GM12878 (cell line): ENCODE results near the gene AIF1. TPM values are rescaled to one million over a fixed set of nuclear protein-coding genes. Genes with fewer than 3 reads are reported as not detected.

ENCODE experiments used
- CHD1 ChIP-seq: IDR thresholded peaks from 2 replicates; pipeline ENCODE4 v1.6.1; 2012; ENCODE audit warnings: low read depth, low read length, improper control_type of control experiment
- CHD2 ChIP-seq: IDR thresholded peaks from 2 replicates; pipeline ENCODE4 v1.6.1; 2011; ENCODE audit warnings: low read depth, low read length, improper control_type of control experiment, borderline replicate concordance
- CTCF ChIP-seq, 3 experiments: IDR thresholded peaks in 2 of 3; conservative IDR thresholded peaks in 1 of 3; 2 replicates each; pipeline ENCODE4 v1.5.1; 2011; ENCODE audit warnings: low read depth in 3 of 3, low read length in 3 of 3, mild to moderate bottlenecking in 3 of 3, control low read depth in 2 of 3, moderate library complexity in 2 of 3, inconsistent platforms in 1 of 3, mixed read lengths in 1 of 3; ENCODE audit not compliant: control insufficient read depth in 2 of 3, insufficient read depth in 1 of 3; ENCODE audit errors: extremely low read depth in 1 of 3
- E2F4 ChIP-seq: IDR thresholded peaks from 2 replicates; pipeline ENCODE4 v1.6.1; 2012; ENCODE audit warnings: low read depth, low read length, improper control_type of control experiment
- E2F8 ChIP-seq: fragments of 450-650 bp; IDR thresholded peaks from 2 replicates; pipeline ENCODE4 v1.6.1; 2018; ENCODE audit warnings: mild to moderate bottlenecking, low read depth, moderate library complexity; ENCODE audit not compliant: partially characterized antibody
- ETV6 ChIP-seq, 2 experiments: fragments of 450-650 bp in 1 of 2; IDR thresholded peaks in 1 of 2; conservative IDR thresholded peaks in 1 of 2; 2 replicates each; pipeline ENCODE4 v1.6.1; 2014; ENCODE audit warnings: antibody characterized with exemption in 1 of 2, borderline replicate concordance in 1 of 2, low read depth in 1 of 2, mild to moderate bottlenecking in 1 of 2, moderate library complexity in 1 of 2
- HDGF ChIP-seq: fragments of 450-650 bp; IDR thresholded peaks from 2 replicates; pipeline ENCODE4 v1.6.1; 2016; ENCODE audit warnings: antibody characterized with exemption
- MEF2B ChIP-seq: fragments of 450-650 bp; IDR thresholded peaks from 2 replicates; pipeline ENCODE4 v1.6.1; 2018; ENCODE audit warnings: mild to moderate bottlenecking, moderate library complexity; ENCODE audit not compliant: partially characterized antibody, poor library complexity, severe bottlenecking
- MXI1 ChIP-seq: fragments of 150-350 bp; IDR thresholded peaks from 2 replicates; pipeline ENCODE4 v1.6.1; 2011; ENCODE audit warnings: low read depth, mild to moderate bottlenecking, inconsistent platforms, low read length, improper control_type of control experiment
- NFYA ChIP-seq: IDR thresholded peaks from 2 replicates; pipeline ENCODE4 v1.6.1; 2011; ENCODE audit warnings: low read depth, mild to moderate bottlenecking, low read length, improper control_type of control experiment, borderline replicate concordance
- NRF1 ChIP-seq: conservative IDR thresholded peaks from 2 replicates; pipeline ENCODE4 v1.6.1; 2011; ENCODE audit warnings: mild to moderate bottlenecking, low read depth, low read length, improper control_type of control experiment
- PAX8 ChIP-seq: fragments of 450-650 bp; IDR thresholded peaks from 2 replicates; pipeline ENCODE4 v1.6.1; 2017; ENCODE audit warnings: mild to moderate bottlenecking, moderate library complexity
- PML ChIP-seq: IDR thresholded peaks from 2 replicates; pipeline ENCODE4 v1.6.1; 2012; ENCODE audit warnings: low read length, inconsistent platforms
- POLR2A ChIP-seq: IDR thresholded peaks from 2 replicates; pipeline ENCODE4 v1.6.1; 2011; ENCODE audit warnings: low read depth, mild to moderate bottlenecking, low read length
- RFX5 ChIP-seq: IDR thresholded peaks from 2 replicates; pipeline ENCODE4 v1.6.1; 2011; ENCODE audit warnings: low read depth, low read length, improper control_type of control experiment
- RUNX3 ChIP-seq: IDR thresholded peaks from 2 replicates; pipeline ENCODE4 v1.6.1; 2012; ENCODE audit warnings: low read length, inconsistent platforms
- SMC3 ChIP-seq: IDR thresholded peaks from 2 replicates; pipeline ENCODE4 v1.6.1; 2011; ENCODE audit warnings: low read length, improper control_type of control experiment, borderline replicate concordance
- TAF1 ChIP-seq: IDR thresholded peaks from 2 replicates; pipeline ENCODE4 v1.6.1; 2011; ENCODE audit warnings: mild to moderate bottlenecking, low read depth, low read length, borderline replicate concordance
- TARDBP ChIP-seq: IDR thresholded peaks from 2 replicates; pipeline ENCODE4 v1.6.1; 2016; ENCODE audit warnings: borderline replicate concordance
- TCF7 ChIP-seq: IDR thresholded peaks from 2 replicates; pipeline ENCODE4 v1.6.1; 2014; ENCODE audit warnings: antibody characterized with exemption, borderline replicate concordance
- USF1 ChIP-seq: IDR thresholded peaks from 2 replicates; pipeline ENCODE4 v1.6.1; 2011; ENCODE audit warnings: borderline replicate concordance, low read depth, mild to moderate bottlenecking, moderate library complexity, mixed read lengths, low read length; ENCODE audit not compliant: insufficient read depth; ENCODE audit errors: extremely low read length
- polyA plus RNA-seq, 11 experiments: library from polyadenylated mRNA; depleted of rRNA in 4 of 11; unstranded in 6 of 11; stranded (reverse) in 5 of 11; fragments of >200 nt; fragmentation: Nextera tagmentation in 4 of 11; fragmentation: Illumina TruSeq in 1 of 11; extraction: Ambion mirVana in 4 of 11; extraction: Trizol in 1 of 11; gene quantifications; 1 replicate in 1 of 11; 2 replicates in 10 of 11; pipeline versions ENCODE4 v1.2.1 to v1.2.3, GENCODE V29; 2011 to 2016; ENCODE audit warnings: inconsistent platforms in 2 of 11, missing spikeins in 2 of 11, low read depth in 1 of 11
- total RNA-seq, 4 experiments: library from RNA; depleted of rRNA in 3 of 4; stranded (reverse); fragments of >200 nt in 3 of 4; fragmentation: Illumina TruSeq in 1 of 4; extraction: Trizol in 1 of 4; gene quantifications; 2 replicates each; pipeline versions ENCODE4 v1.2.1 to v1.2.3, GENCODE V29; 2013 to 2021
- TF ChIP-seq, protein P1 (sequence below): IDR thresholded peaks from 2 replicates; pipeline ENCODE4 v1.6.1; 2011; ENCODE audit warnings: borderline replicate concordance, low read depth, mild to moderate bottlenecking, moderate library complexity, low read length; ENCODE audit not compliant: insufficient read depth, poor library complexity, severe bottlenecking

AIF1 gene
- total and polyA plus RNA-seq, 10 of the 15 experiments (the other 5 are each of a cell fraction or from before 2014, with no cell fraction given) = 1.9 to 256 (median 134) TPM

DNA sequence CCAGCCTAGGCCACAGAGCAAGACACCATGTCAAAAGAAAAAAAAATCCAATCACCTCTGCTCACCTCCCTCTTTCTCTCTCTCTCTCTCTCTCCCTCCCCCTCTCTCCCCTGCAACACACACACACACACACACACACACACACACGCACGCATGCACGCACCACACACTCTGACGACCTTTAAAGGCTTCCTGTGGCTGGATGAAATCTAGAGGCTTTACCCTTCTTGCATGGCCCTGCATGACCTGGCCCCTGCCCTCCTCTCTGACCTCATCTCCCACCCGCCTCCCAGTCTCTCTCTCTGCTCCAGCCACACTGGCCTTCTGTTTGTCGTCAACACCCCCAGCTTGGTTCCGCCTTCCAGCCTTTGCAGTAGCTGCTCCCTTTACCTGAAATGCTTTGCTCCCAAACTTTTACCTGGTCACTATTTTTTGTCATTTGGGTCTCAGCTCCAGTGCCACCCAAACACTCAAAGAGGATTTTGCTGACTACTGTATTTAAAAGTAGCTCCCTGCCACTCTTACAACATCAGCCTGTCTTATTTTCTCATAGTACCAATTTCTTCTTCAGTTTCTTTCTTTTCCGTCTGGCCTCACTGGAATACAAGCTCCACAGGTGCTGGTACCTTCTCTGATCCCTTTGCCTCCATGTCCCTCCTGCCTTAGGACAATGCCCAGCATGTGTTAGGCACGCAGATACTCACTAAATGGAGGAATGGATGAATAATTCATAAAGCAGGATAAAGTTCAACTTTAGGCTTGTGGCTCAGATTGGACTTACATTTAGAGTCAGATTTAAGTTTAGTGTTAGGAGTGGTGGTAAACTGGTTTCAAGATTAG, 47.3 kb upstream of the AIF1 start (continued):
- TF ChIP-seq MXI1 (no peak), CHD1 (no peak), RFX5 (no peak), TARDBP (no peak), TAF1 (no peak), E2F8 (no peak), USF1 (no peak), RUNX3 (no peak), POLR2A (no peak), CHD2 (0 out of 2 replicates have a peak, but pooled peaks have one; percentile 18), CTCF (IDR thresholded peaks at IDR 0.05 in 2 of 3, conservative IDR thresholded peaks at IDR 0.05 in 1 of 3; ENCODE audit: control insufficient read depth in 2 of 3, extremely low read depth in 1 of 3, insufficient read depth in 1 of 3, low read depth in 3 of 3, low read length in 3 of 3) (no peak), ETV6 (conservative IDR thresholded peaks at IDR 0.05 in 1 of 2, IDR thresholded peaks at IDR 0.05 in 1 of 2; ENCODE audit: borderline replicate concordance in 1 of 2, low read depth in 1 of 2) (peak in 1 of 2 experiments; percentile 72; a peak in 2 of 4 replicates), NRF1 (no peak), PML (no peak), SMC3 (no peak), TCF7 (no peak), PAX8 (no peak), HDGF (peak; percentile 82), MEF2B (no peak), NFYA (no peak), E2F4 (no peak)
- TF ChIP-seq, protein P1, sequence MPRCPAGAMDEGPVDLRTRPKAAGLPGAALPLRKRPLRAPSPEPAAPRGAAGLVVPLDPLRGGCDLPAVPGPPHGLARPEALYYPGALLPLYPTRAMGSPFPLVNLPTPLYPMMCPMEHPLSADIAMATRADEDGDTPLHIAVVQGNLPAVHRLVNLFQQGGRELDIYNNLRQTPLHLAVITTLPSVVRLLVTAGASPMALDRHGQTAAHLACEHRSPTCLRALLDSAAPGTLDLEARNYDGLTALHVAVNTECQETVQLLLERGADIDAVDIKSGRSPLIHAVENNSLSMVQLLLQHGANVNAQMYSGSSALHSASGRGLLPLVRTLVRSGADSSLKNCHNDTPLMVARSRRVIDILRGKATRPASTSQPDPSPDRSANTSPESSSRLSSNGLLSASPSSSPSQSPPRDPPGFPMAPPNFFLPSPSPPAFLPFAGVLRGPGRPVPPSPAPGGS = no peak
